GM12874 (cell line): ENCODE measurements around the gene LSG1.

Source experiments
- CTCF ChIP-seq: IDR thresholded peaks from 2 replicates; pipeline ENCODE4 v1.5.1; 2011; ENCODE audit warnings: low read depth, mild to moderate bottlenecking, control low read depth, low read length, moderate library complexity; ENCODE audit not compliant: insufficient read depth

The LSG1 gene

GRCh38 chr3:194633349-194634004 lies 38.5 kb downstream of the LSG1 start, which contains the start of gene TMEM44:
TSS of gene TMEM44 (minus strand) at chr3:194633419. CDS start at chr3:194633215, 204 bp downstream.
- peak; percentile 84 for TF ChIP-seq CTCF

GRCh38 chr3:194632809-194633348 lies 39.1 kb downstream of the LSG1 start:
- no peak for TF ChIP-seq CTCF

- TF ChIP-seq CTCF = no peak
Measured at GRCh38 chr3:194632226-194632808, 39.7 kb downstream of the LSG1 start.

- TF ChIP-seq CTCF = no peak
Measured at GRCh38 chr3:194631696-194632095, 40.3 kb downstream of the LSG1 start.

GRCh38 chr3:194624956-194625355 lies 47.0 kb downstream of the LSG1 start:
- no peak for TF ChIP-seq CTCF

GRCh38 chr3:194623449-194624290 lies 48.3 kb downstream of the LSG1 start:
- TF ChIP-seq CTCF = no peak
